T follicular helper cell (primary cell): Measurements from ENCODE around the gene RNPS1.
A peak's percentile ranks its signal among the peaks of the same experiment; 100 is the strongest.

Experiments
- DNase-seq: peaks from one replicate; pipeline ENCODE4 v3.0.0-alpha.2; 2020; ENCODE audit warnings: low read depth

Gene RNPS1

GRCh38 chr16:2235695-2236336 lies 32.1 kb downstream of the RNPS1 start:
- DNase-seq: no peak

- DNase-seq: no peak
Observed at GRCh38 chr16:2235234-2235651, 32.7 kb downstream of the RNPS1 start.

GRCh38 chr16:2234813-2235170 lies 33.1 kb downstream of the RNPS1 start:
- DNase-seq: no peak

- DNase-seq: no peak
Observed at GRCh38 chr16:2233872-2234812, 33.8 kb downstream of the RNPS1 start.

GRCh38 chr16:2233046-2233775 lies 34.7 kb downstream of the RNPS1 start:
- DNase-seq: no peak

GRCh38 chr16:2232094-2232990 lies 35.6 kb downstream of the RNPS1 start:
- no peak for DNase-seq

- DNase-seq: no peak
Observed at GRCh38 chr16:2231016-2231931, 36.7 kb downstream of the RNPS1 start.

GRCh38 chr16:2230376-2230775 lies 37.5 kb downstream of the RNPS1 start:
- DNase-seq: no peak

- no peak for DNase-seq
Observed at GRCh38 chr16:2229632-2230250, 38.2 kb downstream of the RNPS1 start.

- no peak for DNase-seq
Observed at GRCh38 chr16:2229091-2229490, 38.8 kb downstream of the RNPS1 start.

- DNase-seq: no peak
Observed at GRCh38 chr16:2228161-2228824, 39.6 kb downstream of the RNPS1 start.

GRCh38 chr16:2226918-2227317 lies 41.0 kb downstream of the RNPS1 start:
- no peak for DNase-seq

GRCh38 chr16:2226245-2226793 lies 41.6 kb downstream of the RNPS1 start:
- DNase-seq: no peak

- DNase-seq: no peak
Observed at GRCh38 chr16:2223942-2224486, 43.9 kb downstream of the RNPS1 start.

- DNase-seq: peak; percentile 97
Observed at GRCh38 chr16:2223221-2223941, 44.5 kb downstream of the RNPS1 start, which contains the start of gene E4F1. TSS of gene E4F1 (plus strand) at chr16:2223591. CDS start at chr16:2223614, 23 bp downstream.

GRCh38 chr16:2216330-2216729 lies 51.6 kb downstream of the RNPS1 start:
- no peak for DNase-seq

GRCh38 chr16:2214719-2214968 lies 53.3 kb downstream of the RNPS1 start, which contains the start of gene PGP:
TSS of gene PGP (minus strand) at chr16:2214840. CDS start at chr16:2214777, 63 bp downstream.
- DNase-seq: no peak
